ENCODE results near the gene RAB15.

Gene RAB15

DNA sequence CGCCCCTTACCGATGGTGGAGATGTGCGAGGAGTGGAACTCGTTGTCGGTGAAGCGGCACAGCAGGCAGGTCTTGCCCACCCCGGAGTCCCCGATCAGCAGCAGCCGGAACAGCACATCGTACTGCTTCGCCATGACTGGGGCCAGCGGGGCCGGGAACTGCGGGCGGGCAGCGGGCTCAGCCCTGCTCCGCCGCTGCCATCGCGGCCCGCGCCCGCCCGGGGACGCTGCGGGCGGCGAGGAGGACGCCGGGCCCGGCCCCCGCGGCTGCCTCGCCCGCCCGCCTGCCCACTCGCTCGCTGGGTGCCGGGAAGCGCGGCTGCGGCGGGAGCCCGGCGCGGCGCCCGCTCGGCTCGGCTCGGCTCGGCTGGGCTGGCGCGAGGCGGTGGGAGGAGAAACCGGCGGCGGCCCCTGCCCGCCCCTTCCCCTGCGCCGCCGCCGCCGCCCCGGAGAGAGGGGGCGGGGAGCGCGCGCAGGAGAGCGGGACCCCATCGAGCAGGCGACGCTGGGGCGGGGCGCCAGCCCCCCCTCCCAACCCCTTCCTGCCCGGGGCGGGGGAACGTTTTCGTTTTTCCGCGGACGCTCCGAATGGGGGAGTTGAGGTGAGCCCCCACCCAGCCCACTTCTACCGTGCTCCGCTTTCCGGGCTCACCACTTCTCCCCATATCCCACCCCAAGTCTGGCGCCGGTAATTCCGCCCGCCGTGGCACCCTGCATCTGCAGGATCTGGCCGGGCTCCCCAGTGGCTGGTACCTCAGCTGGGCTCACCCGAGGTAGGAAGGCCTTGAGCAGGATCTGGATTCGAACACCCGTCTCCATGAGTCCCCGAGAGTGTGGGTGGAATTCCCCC, at the start of gene RAB15:
Gene RAB15, minus strand, starts transcription at position 394 of the 849 bp plus-strand sequence. Its CDS starts 260 bp downstream, at position 134.
- DNase-seq (ENCODE audit: low read depth) = peak; percentile 26

GRCh38 chr14:65019944-65020566, 47.9 kb upstream of the RAB15 start:
- no peak for DNase-seq (ENCODE audit: low read depth)

DNA sequence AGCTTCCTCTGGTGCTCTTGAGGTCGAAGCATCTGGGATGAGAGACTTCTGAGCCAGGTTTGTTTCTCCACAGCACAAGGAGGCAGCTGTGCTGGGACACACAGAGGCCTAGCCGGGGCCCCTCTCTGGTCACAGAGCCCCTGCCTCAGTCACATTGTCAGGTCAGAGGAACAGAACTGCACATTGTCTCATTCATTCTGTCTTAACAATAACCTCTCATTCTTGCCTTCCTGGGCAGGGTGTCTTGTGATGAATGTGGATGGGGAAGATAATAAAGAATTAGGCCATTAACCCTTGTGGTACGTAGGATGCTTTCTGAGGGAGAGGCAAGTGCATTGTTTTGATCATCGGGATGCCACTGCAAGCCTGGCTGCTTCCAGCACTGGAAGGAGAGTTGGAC, 44.3 kb upstream of the RAB15 start:
- DNase-seq (ENCODE audit: low read depth) = no peak

DNA sequence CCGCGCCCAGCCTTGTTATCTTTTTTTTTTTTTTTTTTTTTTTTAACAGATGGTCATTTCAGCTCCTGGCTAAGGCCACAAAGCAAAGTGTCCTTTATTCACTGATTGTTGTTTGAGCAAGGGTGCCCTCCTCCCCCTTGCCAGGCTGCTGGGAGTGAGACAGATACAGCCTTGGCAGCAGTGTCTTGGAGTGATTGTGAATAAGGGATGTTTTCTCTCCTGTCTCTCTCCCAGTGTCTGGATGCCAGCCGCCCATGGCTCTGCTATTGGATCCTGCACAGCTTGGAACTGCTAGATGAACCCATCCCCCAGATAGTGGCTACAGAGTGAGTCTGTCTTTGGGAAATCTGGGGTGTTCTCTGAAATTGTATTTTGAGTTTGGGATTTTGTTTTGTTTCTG, 43.3 kb upstream of the RAB15 start:
- DNase-seq (ENCODE audit: low read depth) = no peak

GRCh38 chr14:65012353-65012752, 40.2 kb upstream of the RAB15 start:
- DNase-seq (ENCODE audit: low read depth) = no peak

- DNase-seq (ENCODE audit: low read depth) = no peak
Measured at GRCh38 chr14:65011538-65011937, 39.4 kb upstream of the RAB15 start.

- no peak for DNase-seq (ENCODE audit: low read depth)
Measured at GRCh38 chr14:65010211-65010931, 38.2 kb upstream of the RAB15 start.

- no peak for DNase-seq (ENCODE audit: low read depth)
Measured at GRCh38 chr14:65007202-65007601, 35.1 kb upstream of the RAB15 start.

DNA sequence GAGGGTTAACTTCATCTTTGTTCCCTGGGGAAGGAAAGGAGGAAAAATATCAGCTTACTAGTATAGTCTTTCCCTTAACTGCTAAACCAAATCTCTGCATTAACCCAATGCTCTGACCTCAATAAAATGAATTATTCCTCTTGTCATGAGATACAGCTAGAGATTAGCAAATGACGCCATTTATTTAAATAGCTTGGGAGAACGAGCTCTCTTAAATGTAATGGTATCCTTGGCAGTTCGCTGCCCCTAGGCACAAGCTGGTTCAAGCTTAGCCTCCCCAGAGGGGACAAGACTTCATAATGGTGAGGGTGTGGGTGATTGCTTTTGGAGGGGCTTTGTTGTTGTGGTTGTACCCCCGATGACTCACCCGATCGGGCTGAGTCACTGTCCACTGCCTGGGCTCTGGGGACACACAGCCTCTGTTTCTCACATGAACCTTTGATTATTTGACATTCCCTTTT, 34.2 kb upstream of the RAB15 start:
- no peak for DNase-seq (ENCODE audit: low read depth)

DNA sequence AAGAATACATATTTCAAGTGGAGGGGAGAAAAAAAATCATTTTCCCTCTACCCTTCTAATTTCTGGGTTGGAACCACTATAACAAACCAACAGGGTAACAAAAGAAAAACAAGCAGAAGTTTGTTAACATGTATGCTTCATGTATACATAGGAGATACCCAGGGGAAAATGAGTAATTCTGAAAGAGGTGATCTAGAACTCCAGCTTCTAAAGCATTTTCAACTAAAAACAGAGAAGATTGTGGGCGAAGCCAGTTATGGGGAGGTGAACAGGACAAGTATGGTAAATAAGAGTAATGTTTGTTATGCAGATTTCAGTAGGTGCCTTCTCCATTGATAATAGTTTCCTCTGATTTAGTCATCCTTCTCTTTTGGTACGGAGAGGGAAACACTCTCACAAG, 31.3 kb upstream of the RAB15 start:
- DNase-seq (ENCODE audit: low read depth) = no peak

- no peak for DNase-seq (ENCODE audit: low read depth)
Measured at GRCh38 chr14:65002586-65003210, 30.6 kb upstream of the RAB15 start.

GRCh38 chr14:65001723-65002122, 29.6 kb upstream of the RAB15 start:
- no peak for DNase-seq (ENCODE audit: low read depth)

GRCh38 chr14:65000898-65001591, 28.9 kb upstream of the RAB15 start:
- no peak for DNase-seq (ENCODE audit: low read depth)

DNA sequence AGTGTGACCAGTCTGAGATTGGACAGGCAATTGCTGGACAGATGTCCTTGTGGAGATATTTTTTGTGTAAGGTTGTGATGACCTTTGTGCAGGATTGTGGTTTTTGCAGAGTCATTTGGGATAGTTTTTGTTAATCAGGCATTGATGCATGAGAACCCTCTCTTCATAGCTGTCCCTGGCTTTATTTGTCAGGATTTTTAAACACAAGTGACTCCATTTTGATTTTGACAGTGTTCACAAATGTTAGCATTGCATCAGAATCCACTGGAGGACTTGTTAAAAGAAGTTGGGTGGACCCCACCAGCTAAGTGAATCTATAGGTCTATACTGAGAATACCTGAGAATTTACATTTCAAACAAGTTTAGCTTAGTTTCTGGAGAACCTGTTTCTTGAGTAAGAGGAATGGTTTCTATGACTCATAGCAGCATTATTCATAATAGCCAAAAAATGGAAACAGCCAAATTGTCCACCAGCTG, 26.4 kb upstream of the RAB15 start:
- DNase-seq (ENCODE audit: low read depth) = no peak

DNA sequence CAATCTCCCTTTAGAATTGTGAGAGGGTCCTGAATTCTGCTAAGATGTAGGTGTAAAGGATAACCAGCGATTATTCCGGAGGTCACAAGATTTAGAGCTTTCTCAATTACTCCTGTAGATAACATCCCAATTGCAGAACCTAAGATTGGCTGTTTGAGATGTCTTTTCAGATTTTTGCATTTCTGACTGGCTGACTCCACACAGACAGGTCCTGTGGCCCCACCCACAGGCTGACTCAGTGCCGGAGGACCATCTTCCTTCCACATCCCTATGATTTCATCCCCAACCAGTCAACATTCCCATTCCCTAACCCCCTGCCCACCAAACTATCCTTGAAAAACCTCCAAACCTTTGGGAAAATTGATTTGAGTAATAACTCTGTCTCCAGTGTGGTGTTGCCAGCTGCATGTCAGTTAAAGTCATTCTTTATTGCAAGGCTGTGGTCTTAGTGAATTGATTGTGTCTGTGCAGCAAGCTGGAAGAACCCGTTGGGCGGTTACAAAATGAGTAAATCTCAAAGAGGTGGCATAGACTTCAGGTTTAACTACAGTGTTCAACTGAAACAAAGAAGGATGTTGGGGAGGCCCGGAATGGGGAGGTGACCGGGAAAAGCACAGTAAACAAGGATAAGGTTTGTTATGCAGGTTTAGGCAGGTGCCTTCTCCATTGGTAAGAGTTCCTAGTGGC, 25.1 kb upstream of the RAB15 start:
- no peak for DNase-seq (ENCODE audit: low read depth)

DNA sequence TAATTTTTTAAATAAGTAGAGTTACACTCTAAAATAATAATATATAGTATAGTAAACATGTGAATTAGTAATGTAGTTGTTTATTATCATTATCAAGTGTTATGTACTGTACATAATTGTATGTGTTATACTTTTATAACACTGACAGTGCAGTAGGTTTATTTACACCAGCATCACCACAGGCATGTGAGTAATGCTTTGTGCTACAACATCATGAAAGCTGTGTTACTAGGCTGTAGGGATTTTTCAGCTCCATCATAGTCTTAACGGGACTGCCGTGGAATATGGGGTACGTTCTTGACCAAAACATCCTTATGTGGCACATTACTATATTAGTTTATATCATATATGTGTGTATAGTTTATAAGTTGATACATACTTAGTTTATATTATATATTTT, 23.2 kb upstream of the RAB15 start:
- no peak for DNase-seq (ENCODE audit: low read depth)

- no peak for DNase-seq (ENCODE audit: low read depth)
Measured at GRCh38 chr14:64994540-64994939, 22.4 kb upstream of the RAB15 start.

DNA sequence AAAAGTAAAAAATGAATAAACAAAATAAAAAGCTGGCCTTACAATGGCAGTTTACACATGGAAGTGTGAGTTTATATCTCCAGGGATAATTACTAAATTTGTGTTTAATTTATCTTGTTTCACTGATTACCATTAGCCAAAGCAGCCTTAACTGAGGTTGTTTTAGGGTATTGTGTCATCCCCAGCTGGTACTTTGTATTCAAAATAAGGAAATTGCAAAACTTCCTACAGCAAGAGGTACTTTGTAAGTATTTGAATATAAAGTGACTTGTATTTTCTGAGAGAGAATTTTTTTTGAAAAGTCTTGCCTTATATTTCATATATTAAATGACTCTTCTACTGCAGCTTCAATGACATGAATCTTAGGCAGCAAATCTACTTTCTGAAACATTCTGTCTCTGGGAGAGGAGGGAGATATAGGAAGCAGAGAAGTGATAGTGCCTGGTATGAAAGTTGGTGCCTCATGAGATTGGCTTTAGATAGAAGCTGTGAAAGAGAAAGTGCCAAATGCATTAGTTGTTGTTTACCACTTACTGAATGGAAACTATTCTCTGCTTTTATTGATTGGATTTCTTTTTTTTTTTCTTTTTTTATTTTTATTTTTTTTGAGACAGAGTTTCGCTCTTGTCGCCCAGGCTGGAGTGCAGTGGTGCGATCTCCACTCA, 21.3 kb upstream of the RAB15 start:
- DNase-seq (ENCODE audit: low read depth) = no peak

- DNase-seq (ENCODE audit: low read depth) = no peak
Measured at GRCh38 chr14:64992328-64992885, 20.3 kb upstream of the RAB15 start.

GRCh38 chr14:64990939-64991338, 18.8 kb upstream of the RAB15 start:
- DNase-seq (ENCODE audit: low read depth) = no peak

Data from T-helper 22 cell (primary cell).